ENCODE measurements around the gene RHOD.

The RHOD gene

GRCh38 chr11:67027943-67028542 lies 28.6 kb upstream of the RHOD start:
- Mint-ChIP-seq H3K27me3 (ENCODE audit: low read depth, poor library complexity) (peaks cover 80% of the 10 kb centered on the region), H3K4me3 (no peak overlapping the region), H3K9me3 (no peaks in the 10 kb centered on the region), H3K27ac (no peak overlapping the region), H3K4me1 (peaks cover 5% of the 10 kb centered on the region), H3K36me3 (ENCODE audit: low read depth) (no peaks in the 10 kb centered on the region)
- no peak for DNase-seq
- no peak for TF ChIP-seq CTCF (IDR thresholded peaks at IDR 0.05)

GRCh38 chr11:67029146-67029545 lies 27.5 kb upstream of the RHOD start:
- Mint-ChIP-seq H3K9me3 (no peaks in the 10 kb centered on the region), H3K4me3 (no peak overlapping the region), H3K27me3 (ENCODE audit: low read depth, poor library complexity) (peaks cover 73% of the 10 kb centered on the region), H3K4me1 (peaks cover 11% of the 10 kb centered on the region), H3K27ac (no peak overlapping the region), H3K36me3 (ENCODE audit: low read depth) (no peaks in the 10 kb centered on the region)
- no peak for TF ChIP-seq CTCF (IDR thresholded peaks at IDR 0.05)
- no peak for DNase-seq

- H3K9me3 Mint-ChIP-seq: no peaks in the 10 kb centered on the region
- H3K4me1 Mint-ChIP-seq: peaks cover 19% of the 10 kb centered on the region
- TF ChIP-seq CTCF (IDR thresholded peaks at IDR 0.05): no peak
- no peak overlapping the region for H3K27ac Mint-ChIP-seq
- H3K36me3 Mint-ChIP-seq (ENCODE audit: low read depth): no peaks in the 10 kb centered on the region
- no peak overlapping the region for H3K4me3 Mint-ChIP-seq
- H3K27me3 Mint-ChIP-seq (ENCODE audit: low read depth, poor library complexity): peaks cover 55% of the 10 kb centered on the region
- no peak for DNase-seq
These were observed 25.7 kb upstream of the RHOD start for GRCh38 chr11:67030976-67031375.

GRCh38 chr11:67031791-67032561 lies 24.7 kb upstream of the RHOD start:
- peaks cover 19% of the 10 kb centered on the region for H3K4me1 Mint-ChIP-seq
- peaks cover 45% of the 10 kb centered on the region for H3K27me3 Mint-ChIP-seq (ENCODE audit: low read depth, poor library complexity)
- no peaks in the 10 kb centered on the region for H3K36me3 Mint-ChIP-seq (ENCODE audit: low read depth)
- no peaks in the 10 kb centered on the region for H3K9me3 Mint-ChIP-seq
- no peak for TF ChIP-seq CTCF (IDR thresholded peaks at IDR 0.05)
- H3K27ac Mint-ChIP-seq: no peak overlapping the region
- no peak for DNase-seq
- H3K4me3 Mint-ChIP-seq: no peak overlapping the region

- H3K27ac Mint-ChIP-seq: no peak overlapping the region
- DNase-seq: no peak
- no peaks in the 10 kb centered on the region for H3K9me3 Mint-ChIP-seq
- peaks cover 39% of the 10 kb centered on the region for H3K27me3 Mint-ChIP-seq (ENCODE audit: low read depth, poor library complexity)
- H3K4me1 Mint-ChIP-seq: peaks cover 19% of the 10 kb centered on the region
- no peaks in the 10 kb centered on the region for H3K36me3 Mint-ChIP-seq (ENCODE audit: low read depth)
- no peak overlapping the region for H3K4me3 Mint-ChIP-seq
- TF ChIP-seq CTCF (IDR thresholded peaks at IDR 0.05): no peak
These were observed 23.7 kb upstream of the RHOD start for GRCh38 chr11:67032830-67033551.

Measured in nephron progenitor cell (in vitro differentiated cells).